NCI-H1436 treated with DMSO at 0.1 percent for 48 hours (cell line): ENCODE measurements around the gene POLR3A.
"Not testable (repeated sequence)": the region's sequence is repeated elsewhere in the genome, so short reads cannot be mapped to it uniquely, and the experiment has no call there.

Source experiments
- DNase-seq: peaks from one replicate; lab custom pipeline; 2025; lab: John Stamatoyannopoulos, UW

POLR3A gene

DNA sequence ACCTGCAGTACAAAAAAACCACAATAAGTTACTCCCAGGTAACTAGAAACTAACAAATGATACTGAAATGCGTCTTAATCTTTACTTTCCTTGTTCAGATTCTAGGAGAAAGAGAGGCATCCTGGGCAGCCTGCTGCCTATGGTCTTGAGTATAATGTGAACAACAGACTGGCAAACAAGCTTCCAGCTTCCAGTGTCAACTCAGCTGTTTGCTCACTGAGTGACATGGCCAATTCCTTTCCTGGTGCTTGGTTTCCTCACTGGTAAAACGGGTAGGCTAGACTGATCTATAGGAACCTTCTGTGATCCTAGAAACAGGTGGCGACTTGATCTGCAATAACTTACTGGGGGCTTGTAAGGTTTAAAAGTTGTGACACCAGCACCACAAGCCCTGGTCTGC, 10.1 kb downstream of the POLR3A start:
- no peak for DNase-seq

DNA sequence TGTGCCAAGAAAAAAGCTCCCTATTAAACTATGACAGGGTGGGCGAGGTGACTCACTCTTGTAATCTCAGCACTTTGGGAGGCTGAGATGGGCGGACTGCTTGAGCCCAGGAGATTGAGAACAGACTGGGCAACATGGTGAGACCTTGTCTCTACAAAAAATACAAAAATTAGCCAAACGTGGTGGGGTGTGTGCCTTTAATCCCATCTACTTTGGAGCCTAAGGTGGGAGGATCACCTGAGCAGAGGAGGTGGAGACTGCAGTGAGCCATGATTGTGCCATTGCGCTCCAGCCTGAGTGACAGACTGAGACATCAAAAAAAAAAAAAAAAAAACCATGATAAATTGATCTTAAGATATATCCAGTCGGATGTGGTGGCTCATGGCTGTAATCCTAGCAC, 11.5 kb downstream of the POLR3A start:
- DNase-seq, result no peak

DNA sequence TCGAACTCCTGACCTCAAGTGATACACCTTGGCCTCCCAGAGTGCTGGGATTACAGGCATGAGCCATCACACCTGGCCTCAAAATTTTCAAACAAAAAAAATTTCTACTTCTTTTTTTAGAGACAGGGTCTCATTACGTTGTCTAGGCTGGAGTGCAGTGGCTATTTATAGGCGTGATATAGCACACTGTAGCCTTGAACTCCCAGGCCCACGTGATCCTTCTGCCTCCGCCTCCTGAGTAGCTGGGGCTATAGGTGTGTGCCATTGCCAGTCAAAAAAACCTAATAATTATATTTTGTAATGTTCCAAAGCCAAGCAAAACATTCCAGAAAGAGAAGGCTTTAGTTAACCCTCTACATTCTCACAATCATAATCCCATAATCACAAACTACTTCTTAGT, 13.8 kb downstream of the POLR3A start:
- no peak for DNase-seq

DNA sequence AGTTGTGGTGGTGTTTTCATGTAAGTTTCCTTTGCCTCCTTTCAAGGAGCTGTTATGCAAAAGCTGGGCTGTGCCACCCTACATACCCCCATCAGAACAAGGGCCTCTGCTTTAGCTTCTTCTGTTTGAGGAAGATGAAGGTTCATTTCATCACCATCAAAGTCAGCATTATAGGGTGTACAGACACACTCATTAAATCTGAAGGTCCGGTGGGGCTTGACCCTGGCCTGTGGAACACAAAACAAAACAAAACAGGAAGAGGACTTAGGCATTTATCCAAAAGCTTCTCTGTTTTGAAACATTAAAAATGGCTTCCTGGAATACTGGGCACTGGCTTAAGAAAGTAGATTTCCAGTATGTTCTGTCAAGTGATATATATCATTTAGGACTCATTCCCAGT, 15.8 kb downstream of the POLR3A start:
- no peak for DNase-seq

DNA sequence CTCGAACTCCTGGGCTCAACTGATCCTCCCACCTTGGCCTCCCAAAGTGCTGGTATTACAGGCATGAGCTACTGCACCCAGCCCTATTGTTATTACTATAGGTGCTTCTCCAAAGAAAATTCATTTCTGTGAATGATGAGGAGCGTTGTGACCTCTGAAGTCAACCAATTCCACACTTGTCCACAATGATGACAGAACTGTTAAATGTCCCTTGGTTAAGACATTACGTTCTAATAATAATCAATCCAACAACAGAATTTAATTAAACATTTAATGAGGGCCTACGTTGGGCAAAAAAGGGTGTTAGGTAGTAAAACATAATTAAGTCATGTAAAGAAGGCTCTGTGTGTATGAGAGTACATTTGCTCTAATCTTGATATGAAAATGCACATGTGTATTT, 18.2 kb downstream of the POLR3A start:
- DNase-seq, result no peak

DNA sequence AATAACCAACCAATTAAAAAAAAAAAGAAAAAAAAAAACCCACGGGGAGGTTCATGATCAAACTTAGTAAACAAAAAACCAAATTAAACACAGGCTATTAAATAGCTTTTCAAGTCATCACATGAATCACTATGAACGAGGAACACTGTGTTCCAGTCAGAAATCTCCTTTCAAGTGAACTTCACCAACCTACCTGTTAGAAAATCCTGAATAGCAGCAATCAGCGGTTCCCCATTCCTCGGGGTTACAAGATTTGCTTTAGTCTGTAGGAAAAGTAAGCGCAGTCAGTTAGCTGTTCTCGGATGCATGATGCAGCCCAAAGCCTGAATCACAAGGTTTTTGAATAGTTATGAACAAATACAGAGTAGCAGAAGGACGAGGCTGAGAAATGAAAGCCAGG, 19.0 kb downstream of the POLR3A start:
- DNase-seq, result no peak

DNA sequence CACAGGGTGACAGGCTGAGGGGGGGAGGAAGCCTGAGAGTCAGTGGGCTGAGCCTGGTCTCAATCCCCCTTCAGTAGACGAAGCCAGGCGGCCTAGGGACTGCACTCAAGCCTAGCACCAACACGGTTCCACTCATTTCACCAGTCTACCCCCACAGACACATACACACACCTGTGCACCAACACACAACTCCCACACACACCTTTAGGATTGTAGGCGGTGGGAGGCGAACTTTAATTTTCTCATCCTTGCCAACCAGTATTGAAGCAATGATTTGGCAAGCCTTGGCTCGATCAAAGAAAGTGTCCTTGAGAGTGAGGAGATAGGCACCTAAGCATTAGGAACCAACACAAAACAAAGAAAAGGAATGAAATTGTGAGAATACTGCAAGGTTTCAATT, 19.7 kb downstream of the POLR3A start:
- DNase-seq, result no peak

DNA sequence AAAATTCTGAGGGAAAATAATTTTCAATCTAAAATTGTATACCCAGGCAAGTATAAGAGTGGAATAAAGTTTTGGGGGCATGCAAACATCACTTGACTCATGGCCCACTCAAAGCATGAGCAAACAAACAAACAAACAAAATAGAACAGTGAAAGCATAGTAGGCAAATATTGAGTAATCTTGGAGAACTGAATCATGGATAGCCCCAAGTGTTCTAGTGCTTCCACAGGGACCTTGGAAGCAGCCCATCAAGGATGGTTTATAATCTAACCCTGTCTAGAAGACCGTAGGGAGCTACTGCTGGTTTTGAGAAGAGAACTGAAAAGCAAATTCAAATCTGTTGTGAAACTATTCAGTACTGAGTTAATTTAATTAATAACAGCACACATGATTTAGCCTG, 22.1 kb downstream of the POLR3A start:
- no peak for DNase-seq

DNA sequence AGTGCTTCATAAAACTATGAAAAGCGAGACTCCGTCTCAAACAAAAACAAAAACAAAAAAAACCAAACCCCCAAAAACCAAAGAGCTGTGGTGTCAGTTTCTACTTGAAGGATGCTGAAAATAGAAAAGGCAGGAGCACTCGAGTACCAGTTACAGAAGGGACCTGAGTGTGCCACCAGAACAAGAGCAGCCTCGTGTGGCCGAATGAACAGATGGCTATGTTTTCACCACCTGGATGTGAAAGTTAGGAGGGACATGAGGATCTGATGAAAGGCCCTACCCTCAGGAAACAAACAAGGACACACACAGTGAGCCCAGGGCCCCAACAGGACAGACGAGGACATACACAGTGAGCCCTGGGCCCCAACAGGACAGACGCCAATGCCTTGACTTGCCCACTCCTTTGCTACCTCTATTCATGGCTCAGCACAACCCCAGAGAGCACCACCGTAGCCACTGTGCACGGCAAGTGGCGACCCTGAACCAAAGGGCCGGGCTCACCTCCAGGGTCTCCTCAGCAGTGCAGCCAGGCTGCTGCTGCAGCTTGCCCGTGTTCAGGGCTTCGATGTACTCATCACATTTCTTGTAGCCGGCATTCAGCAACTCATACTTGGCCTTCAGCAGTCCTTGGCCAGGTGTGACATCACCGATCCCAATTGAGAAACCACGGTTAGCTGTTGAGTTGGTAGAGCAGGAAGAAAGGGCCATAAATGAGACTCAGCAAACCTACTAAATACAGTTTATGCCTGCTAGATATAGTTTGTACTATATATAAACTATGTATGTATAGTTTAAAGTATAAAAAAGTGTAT, 24.9 kb downstream of the POLR3A start:
- no peak for DNase-seq

DNA sequence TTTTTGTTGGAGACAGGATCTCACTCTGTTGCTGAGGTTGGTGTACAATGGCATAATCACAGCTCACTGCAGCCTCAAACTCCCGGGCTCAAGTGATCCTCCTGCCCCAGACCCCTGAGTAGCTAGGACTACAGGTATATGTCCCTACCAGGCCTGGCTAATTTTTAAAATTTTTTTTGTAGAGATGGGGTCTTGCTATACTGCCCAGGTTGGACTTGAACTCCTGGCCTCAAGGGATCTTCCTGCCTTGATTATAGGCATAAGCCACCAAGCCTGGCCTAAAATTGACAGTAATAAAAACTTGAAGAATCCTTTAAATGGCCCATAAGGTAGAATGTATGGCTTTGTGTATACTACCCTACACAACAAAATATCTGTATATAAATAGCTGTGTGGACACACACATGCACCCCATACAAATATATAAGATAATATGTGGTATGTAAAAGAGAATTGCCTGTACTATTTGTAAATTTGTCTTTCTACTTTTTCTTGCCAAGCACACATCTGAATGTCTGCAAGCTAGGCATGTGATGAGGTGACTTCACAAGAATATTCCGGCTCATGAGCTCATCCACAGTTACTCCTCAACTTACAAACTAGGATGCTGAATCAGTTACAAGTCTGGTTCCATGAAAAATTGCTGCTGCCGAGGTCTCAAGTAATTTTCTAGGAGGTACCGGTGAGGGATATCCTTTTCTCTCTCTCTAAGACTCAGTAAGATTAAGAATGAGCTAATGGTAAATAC, 26.6 kb downstream of the POLR3A start:
- DNase-seq, result no peak

DNA sequence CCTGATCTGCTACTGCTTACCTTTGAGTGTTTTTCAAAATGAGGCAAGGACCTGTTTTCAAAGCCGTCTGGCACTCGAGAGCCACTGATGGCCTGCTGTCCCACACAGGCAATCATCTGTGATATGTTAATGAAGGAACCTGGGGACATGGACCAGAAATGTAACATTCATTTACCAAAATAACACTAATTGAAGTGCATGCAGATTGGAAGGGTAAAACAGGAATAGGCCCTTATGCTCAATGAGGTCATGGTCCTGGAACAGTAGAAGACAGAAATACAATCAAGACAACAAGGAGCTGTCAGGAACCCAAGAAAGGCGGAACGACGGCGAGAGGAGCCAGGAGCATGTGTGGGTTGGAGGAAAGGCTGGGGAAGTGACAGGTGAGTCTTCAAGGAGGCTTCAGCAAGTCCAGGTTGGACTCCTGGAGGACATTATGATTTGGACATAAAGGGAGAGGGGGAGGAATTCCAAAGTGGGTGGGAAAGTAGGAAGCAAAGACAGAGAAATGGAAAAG, 28.3 kb downstream of the POLR3A start:
- no peak for DNase-seq

DNA sequence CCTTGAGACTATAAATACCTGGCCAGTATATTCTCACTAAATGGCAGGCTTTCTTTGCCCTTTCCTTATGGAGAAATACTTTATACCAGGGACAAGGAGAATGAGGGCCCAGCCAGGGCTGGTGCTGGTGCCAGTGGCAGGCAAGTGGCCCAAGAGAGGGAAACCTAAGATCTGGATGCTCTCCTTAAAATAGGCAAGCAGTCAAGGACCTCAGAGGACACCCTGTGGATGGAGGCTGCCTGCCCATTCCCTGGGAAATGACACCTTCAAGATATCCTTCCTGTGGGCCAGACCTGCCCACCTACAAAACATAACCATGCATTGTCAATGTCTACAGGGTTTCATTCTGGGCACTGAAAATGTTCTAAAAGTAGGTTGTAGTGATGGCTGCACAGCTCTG, 29.1 kb downstream of the POLR3A start:
- DNase-seq, result no peak

DNA sequence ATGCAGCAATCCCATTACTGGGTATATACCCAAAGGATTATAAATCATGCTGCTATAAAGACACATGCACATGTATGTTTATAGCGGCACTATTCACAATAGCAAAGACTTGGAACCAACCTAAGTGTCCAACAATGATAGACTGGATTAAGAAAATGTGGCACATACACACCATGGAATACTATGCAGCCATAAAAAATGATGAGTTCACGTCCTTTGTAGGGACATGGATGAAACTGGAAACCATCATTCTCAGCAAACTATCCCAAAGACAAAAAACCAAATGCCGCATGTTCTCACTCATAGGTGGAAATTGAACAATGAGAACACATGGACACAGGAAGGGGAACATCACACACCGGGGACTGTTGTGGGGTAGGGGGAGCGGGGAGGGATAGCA, 30.5 kb downstream of the POLR3A start:
- DNase-seq, result not testable (repeated sequence)

DNA sequence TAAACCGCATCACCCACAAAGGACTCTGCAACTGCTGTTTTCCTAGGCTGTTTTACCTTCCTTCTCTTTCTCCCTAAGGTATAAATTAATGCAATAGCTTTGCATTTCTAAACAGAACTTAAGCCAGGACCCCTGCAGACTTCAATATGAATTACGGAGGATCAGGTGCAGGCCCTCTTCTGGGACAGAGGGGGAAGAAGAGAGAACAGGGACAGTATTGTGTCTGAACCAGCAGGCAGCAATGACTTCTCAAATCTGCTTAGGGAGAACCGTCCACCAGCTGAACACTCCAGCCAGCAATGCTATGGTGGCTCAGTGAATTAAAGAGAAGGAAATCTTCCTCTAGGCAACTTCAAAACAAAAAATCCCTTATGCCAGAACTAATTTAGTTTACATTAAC, 35.7 kb downstream of the POLR3A start:
- no peak for DNase-seq

DNA sequence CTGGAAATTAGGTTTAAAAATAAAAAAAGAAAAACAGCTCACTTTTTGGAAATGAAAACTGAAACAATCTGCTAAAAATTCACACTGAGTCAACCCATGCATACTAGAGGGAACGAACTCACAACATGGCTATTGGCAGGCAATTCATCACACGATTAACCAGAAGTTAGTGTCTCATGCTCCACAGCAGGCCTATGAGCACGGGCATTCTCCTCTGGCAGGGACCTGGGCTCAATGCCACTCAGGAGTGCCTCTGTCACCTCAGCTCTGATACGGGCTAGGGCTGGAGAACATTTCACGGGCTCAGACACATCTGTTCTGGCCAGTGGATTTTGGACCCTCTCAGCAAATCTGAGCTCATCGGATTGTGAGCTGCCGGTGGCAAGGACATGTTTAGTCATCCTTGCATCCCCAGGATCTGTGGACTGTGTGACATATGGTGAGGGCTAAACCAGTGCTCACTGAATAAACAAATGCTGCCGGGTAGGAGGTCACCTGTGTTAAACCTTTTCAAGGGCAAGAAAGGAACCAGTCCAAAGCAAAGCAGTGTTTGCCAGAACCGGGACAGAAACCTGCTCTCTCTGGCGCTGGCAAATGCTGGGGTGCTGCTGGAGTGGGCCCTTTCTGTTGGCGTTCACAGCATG, 40.1 kb downstream of the POLR3A start:
- no peak for DNase-seq

DNA sequence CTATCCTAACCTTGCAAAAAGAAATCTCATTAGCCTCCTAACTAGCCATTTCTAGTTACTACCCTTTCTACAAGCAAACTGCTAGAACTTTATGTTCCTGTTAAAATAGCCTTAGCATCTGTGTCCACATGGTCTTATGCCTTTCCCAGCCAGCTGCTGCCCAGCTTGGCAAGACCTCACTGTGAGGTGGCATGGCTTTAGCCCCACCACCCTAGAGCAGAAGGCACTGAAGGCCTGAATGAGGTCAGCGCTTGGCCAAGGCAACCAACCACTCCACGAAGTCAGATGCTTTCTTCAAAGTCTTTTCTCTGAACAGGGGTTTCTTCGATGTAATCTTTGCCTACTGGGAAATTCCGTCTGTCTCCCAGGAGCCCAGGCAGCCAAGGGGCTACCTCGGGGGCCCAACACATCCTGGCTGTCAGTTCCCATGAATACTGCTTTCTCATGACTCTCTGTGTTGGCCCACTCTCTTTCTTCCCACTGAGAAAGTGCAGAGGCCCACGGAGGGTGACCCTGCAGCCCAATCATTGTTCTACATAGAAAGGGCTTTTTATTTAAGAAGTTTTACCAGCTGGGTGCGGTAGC, 41.6 kb downstream of the POLR3A start:
- DNase-seq, result no peak

DNA sequence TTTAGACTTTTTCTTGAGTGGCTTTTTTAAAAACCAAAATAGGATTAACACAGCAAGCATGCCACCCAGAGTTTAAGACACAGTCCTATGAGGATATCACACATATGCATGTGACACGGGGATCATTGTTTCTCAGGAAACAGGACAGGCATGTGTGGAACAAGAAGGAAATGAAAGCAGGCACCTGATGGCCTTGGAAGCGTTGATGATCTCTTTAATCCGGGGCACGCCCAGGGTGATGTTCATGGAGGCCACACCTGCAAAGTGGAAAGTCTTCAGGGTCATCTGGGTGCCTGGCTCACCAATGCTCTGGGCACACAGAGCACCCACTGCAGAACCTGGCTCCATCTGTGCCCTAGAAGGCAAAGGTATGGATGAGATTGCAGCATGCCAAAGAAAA, 44.3 kb downstream of the POLR3A start:
- no peak for DNase-seq

DNA sequence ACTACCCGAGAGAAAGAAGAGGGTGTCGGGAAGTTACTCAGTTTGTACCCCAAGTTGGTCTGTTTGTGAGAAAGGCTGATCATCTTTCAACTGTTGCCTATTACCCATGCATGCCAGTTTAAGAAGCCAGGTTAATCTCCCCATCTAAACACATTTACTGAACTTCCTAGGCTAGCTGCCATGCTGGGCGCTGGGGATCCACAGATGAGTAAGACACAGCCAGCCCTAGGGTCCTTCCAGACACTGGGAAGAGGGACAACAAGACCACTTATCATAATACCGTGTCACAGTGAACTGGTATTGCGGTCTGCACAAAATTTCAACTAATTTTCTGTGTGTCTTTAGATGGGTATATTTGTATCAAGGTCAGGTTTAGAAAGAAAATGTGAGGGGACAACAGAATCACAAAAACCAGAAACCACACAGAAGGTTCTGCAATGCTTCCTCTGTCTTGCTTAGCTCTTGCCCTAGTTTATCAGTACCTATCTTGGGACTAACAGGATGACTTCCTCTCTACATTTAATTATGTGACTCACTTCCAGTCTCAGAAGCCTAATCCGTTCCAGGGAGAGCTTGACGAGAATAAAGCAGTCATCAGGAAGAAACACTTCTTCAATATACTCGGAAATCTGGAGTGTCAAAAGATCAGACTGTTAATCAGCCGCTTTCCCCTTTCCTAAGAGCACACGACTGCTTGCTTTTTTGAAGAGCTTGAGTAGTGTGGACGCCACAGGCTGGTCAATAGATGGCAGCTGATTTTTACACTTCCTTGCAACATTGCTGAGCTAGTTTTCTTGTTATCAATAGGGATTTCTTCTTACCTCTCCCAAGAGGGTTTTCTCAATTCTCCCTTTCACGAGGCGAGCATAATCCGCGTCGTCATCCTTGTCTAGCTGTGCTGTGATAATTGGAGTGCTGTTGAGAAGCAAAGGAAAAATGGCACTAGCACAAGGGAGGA, 45.7 kb downstream of the POLR3A start:
- no peak for DNase-seq

DNA sequence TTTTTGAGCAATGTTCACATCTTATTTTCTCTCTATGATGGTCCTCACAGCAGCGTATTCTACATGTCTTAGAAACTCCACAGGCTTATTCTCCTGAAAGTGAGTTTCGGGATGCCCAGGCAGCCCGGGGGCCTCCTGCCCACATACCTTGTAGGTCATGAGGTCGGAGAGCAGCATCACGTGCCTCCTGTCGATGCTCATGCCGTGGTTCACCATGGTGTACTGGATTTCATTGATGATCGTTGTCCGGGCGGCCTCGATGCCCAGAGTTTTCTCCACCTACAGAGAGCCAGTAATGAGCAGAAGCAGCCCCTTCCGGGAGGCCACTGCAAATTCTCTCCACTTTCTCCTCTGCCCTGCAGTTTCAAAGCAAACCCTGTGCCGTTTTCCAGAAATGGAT, 48.0 kb downstream of the POLR3A start:
- DNase-seq, result no peak

DNA sequence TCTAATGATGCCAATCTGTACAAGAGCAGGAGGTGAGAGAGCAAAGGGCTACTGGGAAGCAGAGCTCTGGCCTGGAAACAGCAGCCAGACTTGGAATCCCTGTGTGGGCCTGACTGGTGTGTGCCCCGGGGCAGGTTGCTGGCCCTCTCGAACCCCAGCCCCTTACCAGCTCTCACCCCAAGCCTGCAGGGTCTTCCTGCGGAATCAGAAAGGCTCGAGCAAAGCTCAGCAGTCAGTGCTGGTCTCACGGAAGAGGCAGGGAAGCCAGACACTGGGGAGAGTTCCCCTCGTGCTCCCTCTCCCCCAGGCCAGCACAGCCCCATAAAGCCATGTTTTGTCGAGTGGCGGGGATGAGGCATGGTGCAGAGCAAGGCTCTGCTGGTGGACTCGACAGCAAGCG, 50.1 kb downstream of the POLR3A start:
- no peak for DNase-seq

DNA sequence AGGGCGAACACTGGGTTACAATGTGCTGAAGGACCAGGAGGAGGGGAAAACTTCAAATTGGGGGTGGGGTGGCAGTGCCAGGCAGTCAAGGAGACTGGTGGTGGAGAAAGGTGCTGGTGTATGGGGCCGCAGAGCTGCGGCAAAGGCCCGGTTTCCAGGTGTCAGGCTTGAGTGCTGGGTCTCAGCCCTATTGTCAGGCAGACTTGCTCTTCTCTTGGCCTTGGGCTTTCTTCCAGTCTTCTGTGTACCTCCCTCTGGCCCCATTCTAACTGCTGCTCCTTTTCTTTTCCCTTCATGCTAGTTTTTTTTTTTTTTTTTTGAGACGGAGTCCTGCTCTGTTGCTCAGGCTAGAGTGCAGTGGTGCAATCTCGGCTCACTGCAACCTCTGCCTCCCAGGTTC, 51.0 kb downstream of the POLR3A start:
- DNase-seq, result no peak
